GM19452 (cell line): ENCODE data around the gene UGT2A2.
"Not testable (repeated sequence)": the region's sequence is repeated elsewhere in the genome, so short reads cannot be mapped to it uniquely, and the experiment has no call there.

Source experiments
- ATAC-seq: cut with Tn5 transposase; IDR thresholded peaks from one replicate; pipeline ENCODE4 v1.9.1; 2021; ENCODE audit not compliant: unreplicated experiment

The UGT2A2 gene

GRCh38 chr4:69639542-69639941 lies at the start of gene UGT2A2:
Gene UGT2A2 (minus strand): TSS chr4:69639642. CDS start chr4:69639640, 2 bp downstream.
- ATAC-seq = no peak

- ATAC-seq = no peak
Observed at GRCh38 chr4:69684804-69685203, 45.4 kb upstream of the UGT2A2 start.

- no peak for ATAC-seq
Observed at GRCh38 chr4:69668680-69669079, 29.2 kb upstream of the UGT2A2 start.

- not testable (repeated sequence) for ATAC-seq
Observed at GRCh38 chr4:69664009-69664408, 24.6 kb upstream of the UGT2A2 start.

- ATAC-seq = not testable (repeated sequence)
Observed at GRCh38 chr4:69661130-69661803, 21.8 kb upstream of the UGT2A2 start.

GRCh38 chr4:69658133-69658532 lies 18.7 kb upstream of the UGT2A2 start:
- no peak for ATAC-seq

GRCh38 chr4:69656653-69657158 lies 17.3 kb upstream of the UGT2A2 start:
- no peak for ATAC-seq

- ATAC-seq = no peak
Observed at GRCh38 chr4:69653147-69653546, 13.7 kb upstream of the UGT2A2 start, which contains the start of gene UGT2A1. Gene UGT2A1 (minus strand): TSS chr4:69653247. CDS start chr4:69647644, 5,603 bp downstream.

- ATAC-seq = no peak
Observed at GRCh38 chr4:69650872-69651271, 11.4 kb upstream of the UGT2A2 start.

- no peak for ATAC-seq
Observed at GRCh38 chr4:69649629-69650028, 10.2 kb upstream of the UGT2A2 start.

- ATAC-seq = no peak
Observed at GRCh38 chr4:69649207-69649606, 9.8 kb upstream of the UGT2A2 start.

- no peak for ATAC-seq
Observed at GRCh38 chr4:69642961-69643360, 3.5 kb upstream of the UGT2A2 start.

- no peak for ATAC-seq
Observed at GRCh38 chr4:69640289-69640688, 847 bp upstream of the UGT2A2 start.

- ATAC-seq = no peak
Observed at GRCh38 chr4:69617083-69617694, 22.3 kb downstream of the UGT2A2 start.

- ATAC-seq = no peak
Observed at GRCh38 chr4:69610484-69610883, 29.0 kb downstream of the UGT2A2 start.

- no peak for ATAC-seq
Observed at GRCh38 chr4:69601065-69601464, 38.4 kb downstream of the UGT2A2 start.

GRCh38 chr4:69600013-69600412 lies 39.4 kb downstream of the UGT2A2 start:
- no peak for ATAC-seq

GRCh38 chr4:69594382-69594781 lies 45.1 kb downstream of the UGT2A2 start:
- no peak for ATAC-seq

- no peak for ATAC-seq
Observed at GRCh38 chr4:69591364-69591763, 48.1 kb downstream of the UGT2A2 start.

GRCh38 chr4:69589884-69590283 lies 49.6 kb downstream of the UGT2A2 start:
- no peak for ATAC-seq

- ATAC-seq = no peak
Observed at GRCh38 chr4:69584135-69584534, 55.3 kb downstream of the UGT2A2 start.

- ATAC-seq = no peak
Observed at GRCh38 chr4:69583543-69583942, 55.9 kb downstream of the UGT2A2 start.
